ENCODE data around the gene B3GALNT1.

DNA sequence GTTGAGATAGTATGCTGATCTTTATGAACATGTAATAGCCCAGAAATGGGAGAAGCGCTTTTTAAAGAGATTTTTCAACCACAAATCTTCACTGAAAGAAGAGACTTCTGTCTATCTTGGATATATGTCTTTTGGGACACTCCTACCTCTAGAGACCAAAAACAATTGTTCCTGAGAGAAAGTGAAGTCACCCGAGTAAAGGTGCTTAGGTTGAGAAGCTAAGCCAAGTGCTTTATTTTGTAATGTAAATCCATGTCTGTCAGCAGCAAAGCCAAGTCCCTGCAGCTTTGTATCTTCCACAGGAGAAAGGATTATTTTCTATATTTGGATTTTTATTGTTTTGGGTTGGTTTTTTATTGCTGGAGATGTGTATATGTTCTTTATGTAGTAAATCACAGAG, 32.1 kb upstream of the B3GALNT1 start:
- TF ChIP-seq, protein P1, sequence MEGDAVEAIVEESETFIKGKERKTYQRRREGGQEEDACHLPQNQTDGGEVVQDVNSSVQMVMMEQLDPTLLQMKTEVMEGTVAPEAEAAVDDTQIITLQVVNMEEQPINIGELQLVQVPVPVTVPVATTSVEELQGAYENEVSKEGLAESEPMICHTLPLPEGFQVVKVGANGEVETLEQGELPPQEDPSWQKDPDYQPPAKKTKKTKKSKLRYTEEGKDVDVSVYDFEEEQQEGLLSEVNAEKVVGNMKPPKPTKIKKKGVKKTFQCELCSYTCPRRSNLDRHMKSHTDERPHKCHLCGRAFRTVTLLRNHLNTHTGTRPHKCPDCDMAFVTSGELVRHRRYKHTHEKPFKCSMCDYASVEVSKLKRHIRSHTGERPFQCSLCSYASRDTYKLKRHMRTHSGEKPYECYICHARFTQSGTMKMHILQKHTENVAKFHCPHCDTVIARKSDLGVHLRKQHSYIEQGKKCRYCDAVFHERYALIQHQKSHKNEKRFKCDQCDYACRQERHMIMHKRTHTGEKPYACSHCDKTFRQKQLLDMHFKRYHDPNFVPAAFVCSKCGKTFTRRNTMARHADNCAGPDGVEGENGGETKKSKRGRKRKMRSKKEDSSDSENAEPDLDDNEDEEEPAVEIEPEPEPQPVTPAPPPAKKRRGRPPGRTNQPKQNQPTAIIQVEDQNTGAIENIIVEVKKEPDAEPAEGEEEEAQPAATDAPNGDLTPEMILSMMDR (IDR thresholded peaks at IDR 0.05) = no peak
- no peak for TF ChIP-seq EP300 (IDR thresholded peaks at IDR 0.05; ENCODE audit: low read depth)
